ENCODE data around the gene RAB8A. TPM values are rescaled to one million over a fixed set of nuclear protein-coding genes. Genes with fewer than 3 reads are reported as not detected.

RAB8A gene
- total RNA-seq, 4 donors from 2014 or later = 8.3 to 12.1 (median 9.2) TPM

GRCh38 chr19:16131648-16132047 is 20.0 kb downstream of the RAB8A start:
- Histone ChIP-seq H3K9me3 (no peaks in the 10 kb centered on the region), H3K27ac (no peak overlapping the region), H3K27me3 (no peaks in the 10 kb centered on the region), H3K36me3 (peaks cover 0 to 70% of the 10 kb centered on the region in 2 donors), H3K4me3 (no peak overlapping the region), H3K4me1 (no peaks in the 10 kb centered on the region)
- TF ChIP-seq CTCF (IDR thresholded peaks at IDR 0.05 in 4 of 5, conservative IDR thresholded peaks at IDR 0.05 in 1 of 5) = no peak
- TF ChIP-seq POLR2A (IDR thresholded peaks at IDR 0.05) = no peak
- intact Hi-C loops (cut with DNase I; ENCODE audit: low total_unique reads) (no loop called here), in situ Hi-C loops (cut with MboI; ENCODE audit: low sequenced_read_pairs in 4 of 4) (no loop called here)
- DNase-seq (no peak), ATAC-seq (no peak)

- H3K27me3 ChIP-seq = no peaks in the 10 kb centered on the region
- no peak for ATAC-seq
- no peak overlapping the region for H3K27ac ChIP-seq
- TF ChIP-seq CTCF (IDR thresholded peaks at IDR 0.05 in 4 of 5, conservative IDR thresholded peaks at IDR 0.05 in 1 of 5) (no peak), POLR2A (IDR thresholded peaks at IDR 0.05) (no peak)
- H3K9me3 ChIP-seq = no peaks in the 10 kb centered on the region
- no peak overlapping the region for H3K4me3 ChIP-seq
- intact Hi-C loops (cut with DNase I; ENCODE audit: low total_unique reads) (no loop called here), in situ Hi-C loops (cut with MboI; ENCODE audit: low sequenced_read_pairs in 4 of 4) (no loop called here)
- DNase-seq = no peak
- H3K36me3 ChIP-seq = peaks cover 0 to 48% of the 10 kb centered on the region in 2 donors
- no peaks in the 10 kb centered on the region for H3K4me1 ChIP-seq
Observed at GRCh38 chr19:16133818-16134217, 22.1 kb downstream of the RAB8A start.

- no peak overlapping the region for H3K4me3 ChIP-seq
- peaks cover 0 to 41% of the 10 kb centered on the region in 2 donors for H3K36me3 ChIP-seq
- TF ChIP-seq POLR2A (IDR thresholded peaks at IDR 0.05) = no peak
- TF ChIP-seq CTCF (IDR thresholded peaks at IDR 0.05 in 4 of 5, conservative IDR thresholded peaks at IDR 0.05 in 1 of 5) = no peak
- ATAC-seq (no peak), DNase-seq (no peak)
- no peaks in the 10 kb centered on the region for H3K27me3 ChIP-seq
- no peaks in the 10 kb centered on the region for H3K9me3 ChIP-seq
- in situ Hi-C loops (cut with MboI; ENCODE audit: low sequenced_read_pairs in 4 of 4) (no loop called here), intact Hi-C loops (cut with DNase I; ENCODE audit: low total_unique reads) (no loop called here)
- H3K27ac ChIP-seq = no peak overlapping the region
- H3K4me1 ChIP-seq = no peaks in the 10 kb centered on the region
Observed at GRCh38 chr19:16134510-16134909, 22.8 kb downstream of the RAB8A start.

GRCh38 chr19:16135430-16136127 is 23.9 kb downstream of the RAB8A start:
- Histone ChIP-seq H3K4me1 (no peaks in the 10 kb centered on the region), H3K9me3 (no peaks in the 10 kb centered on the region), H3K27ac (no peak overlapping the region), H3K4me3 (no peak overlapping the region), H3K27me3 (no peaks in the 10 kb centered on the region), H3K36me3 (peaks cover 0 to 32% of the 10 kb centered on the region in 2 donors)
- intact Hi-C loops (cut with DNase I; ENCODE audit: low total_unique reads) = no loop called here
- in situ Hi-C loops (cut with MboI; ENCODE audit: low sequenced_read_pairs in 4 of 4) = no loop called here
- TF ChIP-seq CTCF (IDR thresholded peaks at IDR 0.05 in 4 of 5, conservative IDR thresholded peaks at IDR 0.05 in 1 of 5) = no peak
- TF ChIP-seq POLR2A (IDR thresholded peaks at IDR 0.05) = no peak
- no peak for DNase-seq
- no peak for ATAC-seq
